ENCODE measurements around the gene MSI2. TPM values are rescaled to one million over a fixed set of nuclear protein-coding genes. Genes with fewer than 3 reads are reported as not detected.

Gene MSI2
- polyA plus RNA-seq, 1 experiment: 9.2 TPM

GRCh38 chr17:57465610-57466009 is 209.3 kb downstream of the MSI2 start:
- Histone ChIP-seq H3K27me3 (ENCODE audit: control insufficient read depth, insufficient read depth, low read length) (no peaks in the 10 kb centered on the region; the same call in 1 of the 2 replicates), H3K4me3 (ENCODE audit: low read depth, low read length) (no peak overlapping the region), H3K36me3 (ENCODE audit: control insufficient read depth, insufficient read depth, low read length) (no peaks in the 10 kb centered on the region)
- no peak for TF ChIP-seq CTCF (IDR thresholded peaks at IDR 0.05; ENCODE audit: insufficient read depth, low read depth, low read length)
- ChIA-PET POLR2A (no interaction called here), CTCF (interaction anchor here (0.9 kb wide), 1 partner anchor 31 kb away, joined by 3 read pairs; no protein-coding TSS in a partner anchor)
- DNase-seq (ENCODE audit: low read depth): no peak

- no peak for TF ChIP-seq CTCF (IDR thresholded peaks at IDR 0.05; ENCODE audit: insufficient read depth, low read depth, low read length)
- ChIA-PET POLR2A (no interaction called here), CTCF (no interaction called here)
- Histone ChIP-seq H3K4me3 (ENCODE audit: low read depth, low read length) (no peak overlapping the region), H3K27me3 (ENCODE audit: control insufficient read depth, insufficient read depth, low read length) (no peaks in the 10 kb centered on the region; the same call in 1 of the 2 replicates), H3K36me3 (ENCODE audit: control insufficient read depth, insufficient read depth, low read length) (no peaks in the 10 kb centered on the region)
- DNase-seq (ENCODE audit: low read depth): no peak
These were observed 209.7 kb downstream of the MSI2 start for GRCh38 chr17:57466017-57466471.

GRCh38 chr17:57466521-57466920 is 210.2 kb downstream of the MSI2 start:
- H3K36me3 ChIP-seq (ENCODE audit: control insufficient read depth, insufficient read depth, low read length): no peaks in the 10 kb centered on the region
- no peak for TF ChIP-seq CTCF (IDR thresholded peaks at IDR 0.05; ENCODE audit: insufficient read depth, low read depth, low read length)
- POLR2A ChIA-PET: no interaction called here
- CTCF ChIA-PET: interaction anchor here (0.6 kb wide), 1 partner anchor 709 kb away, joined by 3 read pairs; no protein-coding TSS in a partner anchor
- no peaks in the 10 kb centered on the region; the same call in 1 of the 2 replicates for H3K27me3 ChIP-seq (ENCODE audit: control insufficient read depth, insufficient read depth, low read length)
- no peak overlapping the region for H3K4me3 ChIP-seq (ENCODE audit: low read depth, low read length)
- no peak for DNase-seq (ENCODE audit: low read depth)

GRCh38 chr17:57467226-57467625 is 210.9 kb downstream of the MSI2 start:
- no peak overlapping the region for H3K4me3 ChIP-seq (ENCODE audit: low read depth, low read length)
- CTCF ChIA-PET: interaction anchor here (0.6 kb wide), 1 partner anchor 708 kb away, joined by 3 read pairs; no protein-coding TSS in a partner anchor
- no peaks in the 10 kb centered on the region; the same call in 1 of the 2 replicates for H3K27me3 ChIP-seq (ENCODE audit: control insufficient read depth, insufficient read depth, low read length)
- TF ChIP-seq CTCF (IDR thresholded peaks at IDR 0.05; ENCODE audit: insufficient read depth, low read depth, low read length): no peak
- no peaks in the 10 kb centered on the region for H3K36me3 ChIP-seq (ENCODE audit: control insufficient read depth, insufficient read depth, low read length)
- DNase-seq (ENCODE audit: low read depth): no peak
- POLR2A ChIA-PET: no interaction called here

- no peak for TF ChIP-seq CTCF (IDR thresholded peaks at IDR 0.05; ENCODE audit: insufficient read depth, low read depth, low read length)
- CTCF ChIA-PET: no interaction called here
- Histone ChIP-seq H3K36me3 (ENCODE audit: control insufficient read depth, insufficient read depth, low read length) (no peaks in the 10 kb centered on the region), H3K4me3 (ENCODE audit: low read depth, low read length) (no peak overlapping the region), H3K27me3 (ENCODE audit: control insufficient read depth, insufficient read depth, low read length) (no peaks in the 10 kb centered on the region; the same call in 1 of the 2 replicates)
- no peak for DNase-seq (ENCODE audit: low read depth)
- POLR2A ChIA-PET: no interaction called here
These were observed 211.5 kb downstream of the MSI2 start for GRCh38 chr17:57467801-57468200.
